GM19099 (cell line): ENCODE data around the gene PRKAB2.

ENCODE experiments used
- POLR2A ChIP-seq: IDR thresholded peaks from 3 replicates; pipeline ENCODE4 v1.6.1; 2011; ENCODE audit warnings: low read depth; ENCODE audit not compliant: insufficient read length; ENCODE audit errors: extremely low read depth

Gene PRKAB2

GRCh38 chr1:147172168-147173016, at the start of gene PRKAB2:
PRKAB2 (minus strand) TSS chr1:147172470; CDS start chr1:147172144, 326 bp downstream.
- TF ChIP-seq POLR2A: peak; percentile 73

- TF ChIP-seq POLR2A: no peak
Observed at GRCh38 chr1:147218606-147219005, 46.3 kb upstream of the PRKAB2 start.

- no peak for TF ChIP-seq POLR2A
Observed at GRCh38 chr1:147217141-147217540, 44.9 kb upstream of the PRKAB2 start.

GRCh38 chr1:147216124-147216523, 43.9 kb upstream of the PRKAB2 start:
- no peak for TF ChIP-seq POLR2A

GRCh38 chr1:147215540-147215916, 43.3 kb upstream of the PRKAB2 start:
- TF ChIP-seq POLR2A: no peak

GRCh38 chr1:147214842-147215539, 42.7 kb upstream of the PRKAB2 start:
- no peak for TF ChIP-seq POLR2A

- TF ChIP-seq POLR2A: no peak
Observed at GRCh38 chr1:147214325-147214724, 42.1 kb upstream of the PRKAB2 start.

- no peak for TF ChIP-seq POLR2A
Observed at GRCh38 chr1:147213271-147213670, 41.0 kb upstream of the PRKAB2 start.

GRCh38 chr1:147211577-147211976, 39.3 kb upstream of the PRKAB2 start:
- TF ChIP-seq POLR2A: no peak

GRCh38 chr1:147210987-147211386, 38.7 kb upstream of the PRKAB2 start:
- TF ChIP-seq POLR2A: no peak

- TF ChIP-seq POLR2A: no peak
Observed at GRCh38 chr1:147209825-147210821, 37.9 kb upstream of the PRKAB2 start.

GRCh38 chr1:147208619-147209018, 36.3 kb upstream of the PRKAB2 start:
- no peak for TF ChIP-seq POLR2A

GRCh38 chr1:147207192-147207591, 34.9 kb upstream of the PRKAB2 start:
- TF ChIP-seq POLR2A: no peak

GRCh38 chr1:147204080-147204479, 31.8 kb upstream of the PRKAB2 start:
- TF ChIP-seq POLR2A: no peak

GRCh38 chr1:147202576-147202975, 30.3 kb upstream of the PRKAB2 start:
- no peak for TF ChIP-seq POLR2A

- TF ChIP-seq POLR2A: no peak
Observed at GRCh38 chr1:147201786-147202185, 29.5 kb upstream of the PRKAB2 start.

- TF ChIP-seq POLR2A: no peak
Observed at GRCh38 chr1:147201276-147201675, 29.0 kb upstream of the PRKAB2 start.
